ENCODE data around the gene TMEM52. TPM values are rescaled to one million over a fixed set of nuclear protein-coding genes. Genes with fewer than 3 reads are reported as not detected.

Gene TMEM52
- polyA plus RNA-seq, 4 donors, result 1.1 to 2.0 (median 1.7) TPM

DNA sequence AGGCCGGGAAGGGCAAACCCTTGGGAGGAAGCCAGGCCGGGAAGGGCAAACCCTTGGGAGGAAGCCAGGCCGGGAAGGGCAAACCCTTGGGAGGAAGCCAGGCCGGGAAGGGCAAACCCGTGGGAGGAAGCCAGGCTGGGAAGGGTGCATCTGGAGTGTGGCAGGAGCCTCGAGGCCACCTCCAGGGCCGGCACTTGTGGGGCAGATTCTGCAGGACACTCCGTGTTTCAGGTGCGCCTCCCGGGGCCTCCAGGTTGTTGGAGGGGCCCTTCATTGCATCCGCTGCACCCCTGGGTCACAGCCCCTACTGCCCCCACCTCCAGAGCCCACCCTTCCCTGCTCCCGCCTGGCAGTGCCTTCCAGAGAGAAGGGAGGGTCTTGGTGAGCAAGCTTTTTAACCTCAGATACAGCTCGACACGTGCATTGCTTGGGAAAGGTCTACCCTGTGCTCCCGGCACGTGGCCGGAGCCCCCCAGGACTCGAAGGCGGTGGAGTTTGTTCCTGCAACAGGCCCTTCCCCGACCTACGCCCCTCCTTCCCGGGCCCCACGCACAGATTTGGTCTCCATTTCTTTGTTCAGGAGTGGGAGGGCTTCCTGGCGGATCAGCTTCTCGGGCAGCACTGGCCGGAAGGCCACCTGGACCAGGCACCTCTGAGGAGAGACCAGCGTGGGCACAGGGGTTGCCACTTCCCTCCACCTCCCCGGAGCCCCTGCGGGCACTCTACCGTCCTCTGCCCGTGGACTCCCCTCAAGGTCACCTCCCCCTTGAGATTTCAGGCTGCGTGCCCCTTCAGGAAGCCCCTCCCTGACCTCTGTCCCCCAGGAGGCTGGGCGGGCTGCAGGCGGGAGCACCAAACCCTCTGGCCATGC lies 9.4 kb upstream of the TMEM52 start:
- DNase-seq (ENCODE audit: low read depth in 4 of 4, low spot score in 3 of 4), result no peak

DNA sequence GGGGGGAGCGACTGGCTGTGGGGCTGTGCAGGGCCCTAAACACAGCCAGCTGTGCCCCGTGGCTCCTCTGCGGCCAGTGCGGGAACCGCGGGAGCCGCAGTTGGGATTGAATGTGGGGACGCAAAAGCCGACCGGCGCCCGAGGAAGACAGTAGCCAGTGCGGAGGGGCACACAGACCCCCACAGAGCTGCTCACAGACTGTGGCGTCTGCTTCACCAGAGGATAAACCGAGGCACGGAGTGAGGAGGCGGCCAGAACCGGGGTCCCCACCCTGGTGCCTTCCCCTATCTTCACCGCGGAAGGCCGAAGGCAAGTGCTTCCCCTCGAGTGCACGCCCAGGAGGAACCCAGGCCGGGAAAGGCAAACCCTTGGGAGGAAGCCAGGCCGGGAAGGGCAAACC lies 8.7 kb upstream of the TMEM52 start:
- no peak for DNase-seq (ENCODE audit: low read depth in 4 of 4, low spot score in 3 of 4)

DNA sequence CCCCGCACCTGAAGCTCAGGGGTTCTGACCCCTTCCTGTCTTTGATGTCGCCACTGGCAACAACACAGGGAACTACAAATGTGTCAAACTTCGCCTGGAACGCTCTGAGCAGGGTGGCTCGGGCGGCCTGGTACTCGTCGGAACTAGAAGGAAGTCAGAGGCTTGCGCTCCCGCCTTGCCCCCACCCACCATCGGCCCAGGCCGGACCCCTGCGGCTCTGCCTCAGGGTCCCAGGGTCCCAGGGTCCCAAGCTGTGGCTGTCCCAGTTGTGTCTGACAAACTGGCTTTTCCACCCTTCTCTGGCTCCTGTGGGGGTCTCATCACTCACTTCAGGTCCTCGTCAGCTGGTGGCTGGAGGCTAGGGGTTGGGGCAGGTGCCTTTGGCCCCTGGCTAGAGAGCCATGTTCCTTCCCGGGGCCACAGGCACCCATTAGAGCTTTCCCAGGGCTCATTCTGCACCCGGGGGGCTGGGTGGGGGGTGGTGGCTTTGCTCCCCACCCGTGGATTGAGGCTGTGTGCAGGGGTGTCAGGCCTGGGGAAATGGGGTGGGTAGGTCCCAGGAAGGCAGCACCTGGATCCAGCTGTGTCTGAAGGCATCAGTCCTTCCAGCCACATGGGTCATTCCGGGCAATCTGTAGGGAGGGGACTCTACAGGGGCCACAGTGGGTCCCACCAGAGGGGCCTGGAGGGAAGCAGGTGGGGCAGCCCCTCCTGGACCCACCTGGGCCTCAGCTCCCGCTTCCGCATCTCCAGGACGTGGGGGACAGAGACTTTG lies 8.0 kb upstream of the TMEM52 start:
- no peak for DNase-seq (ENCODE audit: low read depth in 4 of 4, low spot score in 3 of 4)

DNA sequence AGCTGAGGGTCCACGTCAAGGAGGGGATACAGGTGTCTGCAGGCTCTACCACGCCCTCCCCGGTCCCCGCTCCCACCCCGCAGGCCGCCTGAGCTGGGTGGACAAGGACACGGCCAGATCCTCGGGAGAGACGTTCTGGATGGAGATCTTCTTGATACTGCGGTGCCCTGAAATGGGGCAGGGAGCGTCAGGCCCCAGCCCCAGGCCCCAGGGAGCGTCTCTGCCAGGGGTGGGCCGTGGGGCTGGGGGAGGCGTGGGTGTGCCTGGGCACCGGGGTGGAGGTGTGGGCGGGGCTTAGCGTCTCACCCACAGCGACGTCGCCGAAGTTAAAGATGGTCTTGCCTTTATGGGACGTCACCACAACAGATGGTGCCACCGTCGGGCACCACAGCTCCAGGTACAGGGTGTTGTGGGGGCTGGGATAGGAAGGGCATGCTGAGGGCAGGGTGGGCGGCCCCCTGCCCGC lies 7.3 kb upstream of the TMEM52 start:
- DNase-seq (ENCODE audit: low read depth in 4 of 4, low spot score in 3 of 4), result no peak

DNA sequence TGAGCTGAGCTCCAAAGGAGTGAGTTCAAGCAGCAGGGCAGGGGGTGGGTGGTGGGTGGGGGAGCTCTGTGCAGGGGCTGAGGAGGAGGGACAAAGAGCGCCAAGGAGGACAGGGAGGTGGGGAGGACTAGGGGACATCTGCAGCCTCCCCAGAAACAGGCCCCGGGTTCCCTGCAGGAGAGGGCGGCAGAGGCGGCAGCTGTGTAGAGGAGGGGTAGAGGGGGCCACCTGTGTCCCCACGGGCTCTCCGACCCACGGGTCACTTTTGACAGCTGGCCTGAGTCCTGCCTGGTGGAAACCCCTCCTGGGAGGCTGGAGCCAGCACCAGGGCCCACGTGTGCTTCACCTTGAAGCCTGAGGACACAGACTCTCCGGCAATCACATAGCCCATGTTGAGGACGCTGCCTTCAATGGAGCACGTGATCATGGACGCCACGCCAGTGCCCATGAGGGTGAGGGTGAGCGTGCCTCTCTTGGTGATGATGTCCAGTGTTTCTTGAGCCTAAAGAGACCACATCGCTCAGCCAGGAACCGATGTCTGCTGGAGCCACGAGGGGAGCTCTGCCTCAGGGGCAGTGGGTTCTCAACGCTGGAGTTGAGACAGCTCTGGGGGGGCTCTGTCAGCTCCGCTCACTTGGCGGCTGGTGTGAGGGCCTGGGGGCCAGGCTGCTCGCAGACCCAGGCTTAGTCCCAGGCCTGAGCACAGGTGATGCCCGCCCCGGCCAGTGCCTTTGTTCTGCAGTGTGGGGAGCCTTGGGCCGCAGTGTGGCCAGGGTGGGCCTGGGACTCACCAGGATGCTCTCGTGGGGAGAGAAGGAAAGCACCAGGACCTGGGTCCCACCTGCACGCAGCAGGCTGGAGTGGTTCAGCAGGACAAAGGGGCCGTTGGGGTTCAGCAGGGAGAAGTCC lies 6.6 kb upstream of the TMEM52 start:
- DNase-seq (ENCODE audit: low read depth in 4 of 4, low spot score in 3 of 4), result no peak

DNA sequence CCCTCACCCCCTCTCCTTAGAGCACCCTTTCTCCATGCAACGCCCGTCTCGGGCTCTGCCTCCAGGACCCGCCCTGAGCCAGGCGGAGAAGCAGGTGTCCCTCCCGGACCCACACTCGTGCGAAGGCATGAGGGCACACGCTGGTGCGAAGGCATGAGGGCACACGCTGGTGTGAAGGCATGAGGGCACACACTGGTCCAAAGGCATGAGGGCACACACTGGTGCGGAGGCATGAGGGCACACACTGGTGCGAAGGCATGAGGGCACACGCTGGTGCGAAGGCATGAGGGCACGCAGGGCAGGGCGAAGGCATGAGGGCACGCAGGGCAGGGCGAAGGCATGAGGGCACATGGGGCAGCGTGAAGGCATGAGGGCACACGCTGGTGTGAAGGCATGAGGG lies 5.8 kb upstream of the TMEM52 start:
- DNase-seq (ENCODE audit: low read depth in 4 of 4, low spot score in 3 of 4), result no peak

DNA sequence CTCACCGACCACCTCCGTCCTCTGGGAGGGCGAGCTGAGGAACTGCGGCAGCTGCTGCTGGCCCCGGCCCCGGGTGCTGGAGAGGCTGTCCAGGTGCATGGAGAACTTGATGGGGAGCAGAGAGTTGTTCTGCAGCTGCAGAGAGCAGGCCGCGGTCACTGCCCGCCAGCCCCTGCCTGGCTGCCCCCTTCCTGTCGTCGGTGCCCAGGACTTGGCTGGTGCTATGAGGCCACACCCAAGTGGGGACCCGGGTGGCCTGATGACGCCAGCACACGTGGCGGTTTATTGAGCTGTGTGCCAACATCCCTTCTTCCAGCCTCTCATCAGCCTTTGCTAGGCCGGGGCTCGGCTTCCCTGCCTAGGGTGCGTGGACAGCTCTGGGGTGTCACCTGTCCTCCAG lies 5.3 kb upstream of the TMEM52 start:
- DNase-seq (ENCODE audit: low read depth in 4 of 4, low spot score in 3 of 4), result no peak

DNA sequence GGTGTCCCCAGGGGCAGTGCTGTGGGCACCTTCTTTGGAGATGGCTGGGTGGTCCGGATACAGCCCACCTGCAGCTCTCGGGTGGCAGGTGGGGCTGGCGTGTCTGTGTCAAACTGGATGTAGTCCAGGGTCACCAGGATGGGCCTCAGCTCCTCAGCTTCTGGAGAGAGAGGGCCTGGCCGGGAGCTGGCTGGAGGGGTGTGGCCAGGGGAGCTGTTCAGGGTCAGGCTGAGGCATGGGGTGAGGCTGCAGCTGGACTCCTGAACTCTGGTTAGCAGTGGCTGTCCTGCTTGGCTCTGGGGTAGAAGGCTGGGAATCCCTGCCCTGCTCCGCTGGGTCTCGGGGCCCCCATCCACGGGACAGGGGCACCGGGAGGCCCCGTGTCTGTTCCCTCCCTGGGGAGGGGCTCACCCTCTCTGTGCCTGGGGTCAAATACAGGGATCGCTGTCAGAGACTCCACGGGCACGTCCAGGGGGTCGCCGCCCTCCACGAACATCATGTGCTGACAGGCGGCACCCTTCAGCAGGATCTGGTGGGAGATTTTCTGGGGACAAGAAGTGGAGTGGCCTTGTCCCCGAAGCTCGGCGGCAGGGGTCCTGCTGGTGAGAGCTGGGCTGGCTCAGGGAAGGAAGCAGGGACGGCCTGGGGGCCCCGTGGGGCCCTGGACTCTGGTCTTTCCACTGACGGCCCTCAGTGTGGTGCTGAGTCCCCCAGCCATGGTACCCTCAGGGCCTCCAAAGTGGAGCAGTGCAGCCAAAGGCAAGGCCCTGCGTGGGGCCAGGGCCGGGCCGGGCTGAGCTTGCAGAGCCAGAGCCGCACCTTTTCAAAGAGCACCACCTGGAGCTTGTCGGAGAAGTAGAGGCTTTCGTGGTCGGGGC lies 4.1 kb upstream of the TMEM52 start:
- no peak for DNase-seq (ENCODE audit: low read depth in 4 of 4, low spot score in 3 of 4)

DNA sequence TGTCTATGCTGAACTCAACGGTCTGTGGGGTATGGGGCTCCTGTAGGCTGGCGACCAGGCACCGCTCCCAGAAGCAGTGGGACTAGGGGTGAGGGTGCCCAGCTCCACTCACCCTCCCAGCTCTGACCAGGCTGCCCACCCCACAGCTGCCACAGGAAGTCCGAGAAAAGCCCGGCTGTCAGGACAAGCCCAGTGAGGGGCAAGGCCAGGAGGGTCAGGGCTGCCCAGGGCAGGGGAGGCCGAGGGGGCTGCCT lies 3.5 kb upstream of the TMEM52 start:
- no peak for DNase-seq (ENCODE audit: low read depth in 4 of 4, low spot score in 3 of 4)

DNA sequence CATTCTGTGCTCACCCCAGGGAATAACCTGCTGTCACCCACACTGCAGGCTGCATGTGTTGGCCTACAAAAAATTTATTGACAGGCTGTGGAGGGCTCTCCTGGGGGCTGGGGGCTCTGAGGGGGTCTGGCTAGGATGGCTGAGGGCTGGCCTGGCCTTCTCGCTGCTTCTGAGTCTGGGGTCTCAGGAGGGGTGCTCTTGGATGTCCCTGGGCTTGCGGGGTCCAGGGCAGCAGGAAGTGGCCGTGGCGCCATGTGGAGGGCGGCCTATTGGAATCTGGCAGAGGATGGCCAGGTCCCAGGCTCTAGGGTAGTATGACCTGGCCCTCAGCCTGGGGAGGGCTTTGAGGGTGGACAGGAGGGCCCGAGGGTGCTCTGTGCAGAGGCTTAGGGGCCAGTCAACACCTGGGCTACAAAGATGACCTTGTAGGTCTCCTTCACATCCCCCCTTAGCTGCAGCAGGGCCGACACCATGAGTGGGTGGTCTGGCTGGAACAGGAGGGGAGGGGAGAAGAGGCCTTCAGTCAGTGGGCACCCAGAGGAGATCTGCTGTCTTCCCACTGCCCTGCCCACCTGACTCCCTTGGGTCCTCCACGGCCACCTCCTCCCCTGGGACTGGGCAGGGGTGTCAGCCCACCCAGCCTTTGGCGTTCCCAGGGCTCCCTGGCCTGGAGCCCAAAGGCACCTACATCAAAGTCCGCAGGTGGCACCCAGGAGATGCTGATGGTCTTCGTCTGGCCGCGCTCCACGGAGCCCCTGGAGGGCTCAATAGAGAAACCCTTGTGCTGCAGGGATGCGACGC lies 3.0 kb upstream of the TMEM52 start:
- DNase-seq (ENCODE audit: low read depth in 4 of 4, low spot score in 3 of 4), result no peak

DNA sequence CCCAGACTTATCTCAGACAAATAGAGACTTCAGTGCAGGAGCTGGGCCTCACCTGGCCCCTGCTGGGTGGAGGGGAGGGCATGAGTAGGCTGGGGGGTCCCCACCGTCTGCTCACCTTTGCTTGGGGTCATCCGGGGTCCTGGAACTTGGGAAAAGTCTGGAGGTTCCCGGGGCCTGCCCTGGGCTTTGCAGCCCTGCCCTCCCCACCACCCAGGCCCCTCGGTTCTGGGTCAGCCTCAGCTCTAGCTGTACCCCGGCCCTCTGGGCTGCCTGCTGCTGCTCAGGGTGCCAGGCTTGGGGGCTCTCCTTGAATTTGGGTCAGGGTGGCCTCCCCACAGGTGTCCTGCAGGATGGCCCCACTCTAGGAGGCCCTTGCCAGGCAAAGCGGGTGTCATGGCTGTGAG lies 2.4 kb upstream of the TMEM52 start:
- no peak for DNase-seq (ENCODE audit: low read depth in 4 of 4, low spot score in 3 of 4)

DNA sequence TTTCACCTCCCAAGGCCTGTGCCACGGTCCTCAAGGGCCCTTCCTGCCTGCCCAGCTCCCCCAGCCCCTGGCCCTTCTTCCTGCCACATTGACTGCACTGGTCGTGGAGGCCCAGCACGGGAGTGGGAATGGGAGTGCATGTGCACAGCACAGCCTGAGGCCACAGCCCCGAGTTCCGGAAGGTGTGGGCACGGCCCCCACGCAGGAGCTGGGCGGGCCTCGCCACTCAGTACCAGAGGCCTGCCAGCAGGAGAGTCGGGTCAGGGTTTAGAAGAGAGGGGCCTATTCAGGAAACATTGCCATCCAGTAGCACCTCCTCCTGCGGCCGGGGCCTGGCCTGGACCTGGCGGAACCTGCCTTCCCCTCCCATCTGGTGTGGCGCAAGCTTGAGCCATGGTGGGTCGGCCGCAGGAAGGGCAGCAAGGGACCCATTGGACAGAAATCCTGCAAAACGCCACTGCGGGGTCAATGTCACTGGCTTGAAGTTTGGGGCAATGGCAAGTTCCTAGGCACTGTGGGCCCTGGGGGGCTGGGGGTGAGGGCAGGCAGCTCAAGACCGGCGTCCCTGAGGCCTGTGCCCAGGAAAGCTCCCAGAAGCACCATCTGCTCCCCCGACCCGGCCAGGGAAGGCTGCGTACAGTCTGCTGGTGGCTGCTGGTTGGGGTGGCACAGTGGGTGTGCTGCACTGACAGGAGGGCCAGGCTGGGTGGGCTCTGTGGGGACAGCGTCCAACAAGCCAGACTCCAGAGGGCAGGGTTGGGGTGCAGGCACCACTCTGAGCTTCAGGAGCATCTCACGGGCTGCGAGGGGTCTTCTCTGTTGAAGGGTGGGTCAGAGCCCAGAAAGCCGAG lies 1.8 kb upstream of the TMEM52 start:
- DNase-seq (ENCODE audit: low read depth in 4 of 4, low spot score in 3 of 4), result no peak

DNA sequence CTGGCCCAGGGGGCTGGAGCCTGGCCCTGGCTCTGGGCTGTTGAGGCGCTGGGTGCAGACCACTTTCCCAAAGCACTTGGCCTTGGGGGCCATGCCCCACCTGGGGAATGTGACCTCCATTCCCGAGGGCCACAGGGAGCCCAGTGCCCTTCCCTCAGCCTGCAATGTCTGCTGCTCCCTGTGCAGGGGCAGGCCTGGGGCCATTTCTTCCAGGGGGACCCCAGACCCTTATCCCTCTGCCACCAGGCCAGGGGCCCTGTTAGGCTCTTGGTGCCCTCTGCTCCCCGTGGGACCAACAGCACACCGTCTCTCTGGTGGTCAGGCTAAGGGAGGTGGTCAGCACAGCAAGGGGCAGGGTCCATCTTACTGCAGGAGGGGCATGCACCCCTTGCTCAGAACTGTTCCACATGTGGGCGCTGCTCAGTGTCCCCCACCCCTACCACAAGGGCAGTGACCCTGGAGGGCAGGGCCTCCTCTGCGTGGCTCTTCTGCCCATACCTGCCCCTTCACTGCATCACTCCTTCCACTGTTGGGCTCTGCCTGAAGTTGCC lies 1.1 kb upstream of the TMEM52 start:
- no peak for DNase-seq (ENCODE audit: low read depth in 4 of 4, low spot score in 3 of 4)

DNA sequence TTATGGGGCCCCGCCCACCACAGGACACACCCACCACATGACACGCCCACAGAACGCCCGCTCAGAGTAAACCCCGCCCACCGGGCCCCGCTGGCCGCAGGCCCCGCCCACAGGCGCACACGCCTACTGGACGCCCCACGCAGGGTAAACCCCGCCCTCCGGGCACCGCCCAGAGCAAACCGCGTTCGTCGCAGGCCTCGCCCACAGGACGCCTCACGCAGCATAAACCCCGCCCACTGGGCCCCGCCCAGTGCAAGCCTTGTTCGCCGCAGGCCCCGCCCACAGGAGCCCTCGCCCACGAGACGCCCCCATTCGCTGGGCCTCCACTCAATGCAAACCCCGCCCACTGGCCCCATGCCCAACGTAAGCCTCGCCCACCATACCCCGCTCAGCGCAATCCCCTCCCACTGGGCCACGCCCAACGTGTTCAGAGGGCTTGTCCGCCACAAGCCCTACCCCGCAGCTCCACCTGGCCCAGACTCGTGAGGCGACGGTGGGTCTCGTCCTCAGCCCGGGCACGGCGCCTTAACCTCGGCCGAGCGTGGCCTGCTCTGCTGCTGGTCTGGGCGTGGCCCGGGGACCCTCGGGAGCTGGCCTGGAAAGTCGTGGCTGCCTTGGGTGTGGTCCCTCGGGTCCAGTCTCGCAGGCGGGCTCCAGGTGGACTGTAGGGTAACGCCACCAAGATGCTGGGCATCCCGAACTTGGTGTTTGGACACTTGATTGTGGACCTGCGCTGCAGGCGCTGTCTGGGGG lies 401 bp upstream of the TMEM52 start:
- peak; percentile 92 to 95 (median 94) for DNase-seq (ENCODE audit: low read depth in 4 of 4, low spot score in 3 of 4)

DNA sequence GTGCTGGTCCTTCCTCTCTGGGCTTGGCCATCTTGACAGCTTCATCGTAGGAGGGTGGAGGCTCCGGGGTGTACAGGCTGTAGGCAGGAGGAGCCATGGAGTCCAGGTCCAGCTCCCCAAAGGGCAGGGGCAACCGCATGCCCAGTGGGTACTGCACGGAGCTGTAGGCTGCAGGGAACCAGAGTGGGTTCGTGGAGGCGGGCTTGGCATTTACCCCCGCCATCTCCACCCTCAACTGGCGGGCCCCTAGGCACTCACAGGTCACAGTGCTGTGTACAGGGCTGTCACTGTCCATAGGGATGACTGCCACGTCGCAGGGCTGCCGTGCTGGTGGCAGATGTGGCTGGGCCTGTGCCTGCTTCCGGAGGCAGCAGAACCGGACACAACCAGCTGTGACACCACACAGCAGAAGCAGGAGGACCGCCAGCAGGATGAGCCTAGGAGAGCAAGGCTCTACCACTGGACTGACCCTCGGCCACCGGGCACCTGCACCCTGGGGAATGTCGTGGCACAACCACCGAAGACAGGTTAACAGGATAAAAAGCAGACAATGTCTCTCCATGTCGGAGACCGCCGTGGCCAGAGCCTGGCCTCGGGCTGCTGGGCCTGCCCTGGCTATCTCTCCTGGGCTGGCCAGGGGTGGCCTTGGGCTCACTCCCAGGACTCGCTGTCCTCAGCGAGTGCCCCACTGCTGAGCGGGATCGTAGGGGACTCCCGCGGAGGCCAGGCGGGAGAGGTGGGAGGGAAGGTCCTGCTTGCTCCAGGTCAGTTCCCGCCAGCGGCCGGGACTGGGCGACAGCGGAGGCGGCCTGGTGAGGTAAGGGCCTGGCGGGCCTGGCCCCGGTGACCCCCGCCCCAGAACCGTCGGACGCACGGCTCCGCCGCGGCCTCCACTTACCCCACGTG lies 831 bp downstream of the TMEM52 start:
- DNase-seq (ENCODE audit: low read depth in 4 of 4, low spot score in 3 of 4), result no peak

DNA sequence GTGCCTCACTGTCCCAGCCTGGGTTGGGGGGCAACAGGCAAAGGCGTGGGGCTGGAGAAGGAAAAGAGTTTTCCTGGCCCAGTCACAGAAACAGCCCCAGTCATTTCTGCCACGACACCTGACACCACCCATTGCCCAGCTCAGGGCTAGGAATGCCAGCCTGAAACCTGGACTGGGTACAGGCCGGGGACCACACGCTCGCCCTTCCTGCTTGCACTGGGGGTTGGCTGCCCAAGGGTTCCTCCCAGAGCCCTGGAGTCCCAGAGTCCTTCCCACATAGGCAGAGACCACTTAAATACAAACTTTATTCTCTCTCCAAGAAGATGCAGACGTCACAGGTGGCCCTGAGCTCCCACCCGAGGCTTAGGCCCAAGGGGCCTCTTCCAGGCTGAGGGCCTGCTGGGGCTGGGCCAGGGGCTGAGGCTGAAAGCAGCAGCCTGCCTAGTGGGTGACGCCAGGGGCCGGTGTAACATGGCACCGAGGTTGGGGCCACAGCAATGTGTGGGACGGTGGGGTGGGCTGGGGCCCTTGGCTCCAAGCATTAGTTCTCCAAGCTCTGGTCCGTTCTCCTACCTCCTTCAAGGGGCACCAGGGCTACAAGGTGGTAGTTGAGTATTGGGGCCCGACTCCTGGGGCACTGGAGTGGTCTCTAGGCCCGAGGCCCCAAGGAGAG lies 1.6 kb downstream of the TMEM52 start:
- no peak for DNase-seq (ENCODE audit: low read depth in 4 of 4, low spot score in 3 of 4)
